HG02840 (cell line): ENCODE measurements around the gene PHKB.

Experiments
- ATAC-seq: cut with Tn5 transposase; IDR thresholded peaks from one replicate; pipeline ENCODE4 v1.9.1; 2021; ENCODE audit warnings: mild to moderate bottlenecking, moderate library complexity, moderate number of reproducible peaks; ENCODE audit not compliant: unreplicated experiment, low FRiP score

The PHKB gene

DNA sequence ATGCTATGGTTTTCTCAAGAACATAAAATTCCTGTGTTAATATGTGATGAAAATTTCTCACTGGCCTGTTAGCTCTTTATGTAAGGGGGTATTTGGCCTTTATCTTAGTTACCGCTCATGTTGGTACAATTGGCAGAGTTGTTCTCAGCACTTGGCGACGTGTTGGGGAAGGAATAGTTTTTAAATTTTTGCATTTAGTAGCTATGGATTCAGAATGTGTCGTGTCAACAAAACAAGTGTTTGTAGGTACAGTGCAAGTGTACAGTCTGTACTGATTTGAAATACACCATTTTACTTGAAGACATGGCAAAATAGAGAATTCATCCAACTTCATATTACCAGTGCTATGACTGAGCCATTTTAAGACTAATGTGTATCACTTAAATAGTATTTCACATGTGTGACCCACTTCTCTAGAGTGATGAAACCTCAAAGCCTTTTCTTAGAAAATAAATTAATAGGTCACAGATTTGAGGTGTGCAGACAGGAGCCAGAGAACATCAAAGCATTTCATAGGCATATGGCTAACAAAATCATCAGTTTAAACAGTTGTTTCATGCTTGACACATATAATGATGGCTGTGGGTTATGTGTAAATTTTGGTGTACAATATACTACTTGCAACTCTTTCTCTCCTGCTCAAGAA, 150.8 kb downstream of the PHKB start:
- ATAC-seq = no peak

DNA sequence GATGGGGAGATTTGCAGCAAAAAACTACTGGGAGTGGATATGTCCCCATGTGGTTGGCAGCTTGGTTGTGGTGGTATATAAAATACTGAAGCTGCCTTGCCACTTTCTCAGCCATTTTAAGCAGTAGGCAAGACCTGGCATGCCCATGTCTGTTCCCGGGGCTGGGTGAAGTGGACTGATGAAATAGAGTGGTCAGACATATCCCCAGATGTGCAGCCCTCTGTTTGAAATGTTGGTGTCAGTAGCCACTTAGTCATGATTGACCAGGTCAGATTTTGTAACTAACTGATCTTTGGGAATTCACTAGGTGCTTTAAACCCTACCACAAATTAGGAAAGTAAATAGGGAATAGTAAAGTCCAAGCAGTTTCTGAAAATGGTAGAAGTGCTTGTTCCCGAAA, 151.6 kb downstream of the PHKB start:
- ATAC-seq = no peak

DNA sequence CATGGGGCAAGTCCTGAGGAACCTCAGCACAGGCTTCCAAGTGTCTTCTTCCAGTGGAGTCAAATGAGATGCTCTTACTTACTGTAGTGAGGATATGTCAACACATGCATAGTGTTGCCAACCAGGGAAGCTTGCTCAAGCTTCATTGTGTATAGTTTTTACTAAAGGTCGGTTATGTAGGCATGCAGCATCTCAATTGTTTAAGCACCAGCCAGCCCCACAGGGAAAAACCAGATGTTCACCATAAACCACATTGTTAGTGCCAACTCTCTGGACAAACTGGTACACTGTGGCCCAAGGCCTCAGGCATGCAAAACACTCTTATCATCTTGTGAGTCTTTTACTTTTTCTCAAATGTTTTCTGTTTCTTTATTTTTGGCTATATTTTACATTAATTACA, 152.1 kb downstream of the PHKB start:
- no peak for ATAC-seq

DNA sequence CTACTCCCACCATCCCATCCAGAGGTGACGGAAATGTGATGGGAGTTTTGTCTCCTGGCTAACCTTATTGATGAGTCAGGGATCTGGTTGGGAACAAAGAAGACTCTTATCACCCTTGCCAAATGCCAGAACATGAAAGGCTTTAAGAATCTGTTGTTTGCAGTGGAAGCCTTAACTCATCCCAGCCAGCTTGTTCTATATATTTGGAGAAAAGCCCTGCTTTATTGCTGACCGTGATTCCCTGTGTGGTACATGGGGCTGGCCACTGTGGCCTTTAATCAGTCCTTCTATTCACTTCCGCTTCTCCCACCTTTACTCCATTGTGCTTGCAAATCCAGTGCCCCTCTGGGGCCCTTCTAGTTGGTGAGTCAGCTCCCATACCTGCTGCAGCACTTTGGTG, 156.6 kb downstream of the PHKB start:
- no peak for ATAC-seq

DNA sequence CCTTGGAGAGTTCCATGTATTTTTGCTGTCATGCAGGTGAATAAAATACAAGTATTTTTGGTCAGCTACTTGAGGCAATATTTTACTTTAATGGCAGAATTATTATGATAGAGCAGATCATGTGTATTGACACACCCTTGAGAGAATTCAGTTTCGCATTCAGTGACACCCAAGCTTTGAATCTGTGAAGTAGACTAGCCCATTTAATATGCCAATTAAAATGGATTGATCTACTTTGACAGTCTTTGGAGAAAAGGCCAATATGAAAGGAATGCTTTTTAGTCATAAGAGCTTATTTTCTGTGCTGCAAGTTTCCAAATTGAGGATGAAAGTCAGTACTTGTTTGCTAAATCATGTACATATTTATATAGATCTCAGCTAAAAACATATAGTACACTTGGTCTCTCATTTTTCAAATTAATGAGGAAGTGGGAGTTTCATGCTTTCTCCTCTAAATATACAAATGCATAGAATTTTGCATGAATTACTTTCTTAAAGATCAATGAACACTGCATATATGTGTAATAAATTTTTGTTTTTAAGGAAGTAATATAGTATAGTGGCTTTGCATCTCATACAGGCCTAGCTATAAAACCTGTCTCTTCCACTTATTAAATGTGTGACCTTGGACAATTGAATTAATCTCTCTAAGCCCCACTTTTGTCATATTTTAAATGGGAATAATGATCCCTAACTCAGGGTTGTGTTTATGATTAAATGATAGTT, 161.5 kb downstream of the PHKB start:
- no peak for ATAC-seq

DNA sequence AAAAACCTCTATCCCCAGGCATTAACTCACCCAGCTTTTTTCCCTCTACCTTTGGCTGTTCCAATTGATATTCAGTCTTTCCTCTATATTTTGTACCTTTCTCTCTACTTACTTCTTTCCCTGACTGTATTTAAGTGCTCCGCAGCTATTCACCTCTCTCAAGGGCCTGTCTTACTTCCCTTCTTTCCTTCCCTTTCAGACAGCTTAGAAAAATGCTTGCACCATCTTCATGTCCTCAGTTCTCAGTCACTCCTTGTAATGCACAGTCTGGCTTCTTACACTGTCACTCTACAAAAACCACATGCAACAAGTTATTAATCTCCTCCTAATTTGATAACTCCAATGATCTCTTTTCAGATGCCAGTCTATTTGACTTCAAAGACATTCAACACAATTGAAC, 163.4 kb downstream of the PHKB start:
- ATAC-seq = no peak

DNA sequence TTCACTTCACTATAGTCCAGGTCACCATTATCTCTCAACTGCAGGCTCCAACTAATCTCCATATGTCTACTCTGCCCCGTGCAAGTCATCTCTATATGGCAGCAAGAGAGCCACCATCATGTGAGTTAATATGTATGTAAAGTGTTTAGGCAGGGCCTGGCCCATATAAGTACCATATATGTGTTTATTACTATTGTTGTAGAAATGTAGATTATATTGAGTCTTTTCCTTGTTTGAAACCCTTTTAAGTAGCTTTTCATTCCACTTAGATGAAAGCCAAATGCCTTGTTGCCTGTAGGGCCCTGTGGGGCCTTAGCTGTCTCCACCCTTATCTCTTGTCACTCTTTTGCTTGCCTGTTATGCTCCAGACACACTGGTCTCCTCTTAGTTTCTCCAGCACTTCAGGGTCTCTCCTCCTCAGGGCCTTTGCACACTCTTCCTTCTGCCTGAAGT, 164.0 kb downstream of the PHKB start:
- no peak for ATAC-seq

DNA sequence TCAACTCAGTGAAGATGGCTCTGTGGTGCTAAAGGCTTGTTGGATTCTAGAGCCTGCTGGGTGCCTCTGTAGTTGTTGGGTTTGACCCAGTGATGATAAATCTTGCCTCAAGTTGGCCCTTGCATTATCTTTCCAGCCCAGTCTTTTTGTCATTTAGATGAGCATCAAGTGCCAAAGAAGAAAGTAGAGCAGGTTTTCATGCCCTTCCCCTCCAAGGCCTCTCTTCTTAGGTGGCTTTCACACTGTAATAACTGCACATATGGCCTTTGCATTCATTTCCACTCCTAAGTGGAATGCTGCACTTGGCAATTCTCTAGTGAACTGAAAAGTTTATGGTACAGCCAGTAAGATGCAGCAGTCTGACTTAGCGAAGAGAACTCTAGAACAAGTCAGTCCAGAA, 165.1 kb downstream of the PHKB start:
- no peak for ATAC-seq

DNA sequence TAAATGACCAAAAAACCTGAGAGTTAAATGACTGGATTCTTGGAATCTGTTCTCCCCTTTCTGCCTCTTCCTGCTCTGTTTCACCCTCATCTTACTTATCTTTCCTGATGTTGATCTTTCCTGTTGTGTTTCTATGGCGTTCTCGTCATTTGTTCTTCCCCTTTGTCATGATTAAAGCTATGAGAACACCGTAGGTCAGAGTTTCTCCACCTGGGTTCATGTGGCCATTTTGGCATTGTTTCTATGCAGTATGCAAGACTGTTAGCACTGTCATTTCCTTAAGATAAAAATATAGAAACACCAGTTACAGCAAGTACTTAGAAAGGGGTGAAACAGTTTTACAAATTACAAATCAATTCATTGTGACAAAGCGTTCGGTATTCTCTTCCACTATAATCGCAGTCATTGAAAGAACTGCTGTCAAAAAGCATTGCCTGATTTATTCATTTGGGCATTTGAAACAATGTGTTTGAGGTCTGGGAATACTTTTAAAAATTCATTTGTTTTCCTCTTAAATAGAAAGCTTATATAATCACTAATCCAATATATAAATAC, 166.0 kb downstream of the PHKB start:
- no peak for ATAC-seq

DNA sequence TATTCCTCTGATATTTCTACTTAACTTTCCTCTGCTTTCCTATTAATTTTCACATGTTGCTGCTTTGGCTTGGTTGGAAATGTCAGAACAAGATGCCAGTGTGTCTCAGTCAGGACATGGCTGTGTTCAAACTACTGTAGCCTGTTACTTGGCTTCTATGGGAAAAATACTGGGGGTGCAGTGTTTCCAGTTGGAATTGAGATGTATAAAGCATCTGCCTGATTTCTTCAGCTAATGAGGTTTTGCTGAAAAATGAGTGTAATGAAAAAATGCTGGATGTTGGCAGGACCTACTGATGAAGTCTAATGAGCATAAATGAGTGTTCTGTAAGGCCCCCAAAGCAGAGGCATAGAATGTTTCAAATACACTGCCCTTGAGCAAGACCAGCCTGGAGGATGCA, 166.6 kb downstream of the PHKB start:
- no peak for ATAC-seq

DNA sequence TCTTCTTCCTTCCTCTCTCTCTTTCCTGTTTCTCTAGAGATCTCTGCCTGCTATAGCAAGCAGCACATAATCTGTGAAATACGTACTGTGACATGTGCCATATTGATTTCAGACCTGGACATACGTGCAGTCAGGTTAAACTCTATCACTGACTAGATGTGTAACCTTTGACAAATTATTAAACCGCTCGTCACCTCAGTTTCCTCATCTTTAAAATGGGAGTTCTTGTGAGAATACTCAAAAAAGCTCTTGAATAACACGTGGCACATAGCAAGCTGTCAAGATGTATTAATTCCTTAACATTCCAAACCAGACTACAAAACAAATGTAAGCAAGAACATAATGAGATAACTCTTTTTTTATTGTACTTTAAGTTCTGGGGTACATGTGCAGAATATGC, 170.0 kb downstream of the PHKB start:
- no peak for ATAC-seq

DNA sequence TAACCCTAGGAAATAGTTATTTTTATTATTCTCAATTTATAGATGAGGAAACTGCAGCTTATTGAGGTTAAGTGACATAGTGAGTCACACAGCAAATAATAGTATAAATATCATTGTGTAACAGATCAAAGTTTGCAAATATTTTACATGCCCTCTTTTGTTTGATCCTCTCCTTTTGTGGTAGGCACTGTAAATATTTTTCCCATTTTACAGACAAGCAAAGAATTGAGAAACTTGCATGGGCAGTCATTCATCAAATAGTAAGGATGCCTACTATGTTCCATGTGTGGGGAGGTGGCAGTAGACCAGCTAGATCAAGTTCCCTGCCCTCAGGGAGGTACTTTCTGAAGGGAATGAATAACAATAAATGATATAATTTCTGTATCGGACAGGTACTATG, 173.0 kb downstream of the PHKB start:
- no peak for ATAC-seq

DNA sequence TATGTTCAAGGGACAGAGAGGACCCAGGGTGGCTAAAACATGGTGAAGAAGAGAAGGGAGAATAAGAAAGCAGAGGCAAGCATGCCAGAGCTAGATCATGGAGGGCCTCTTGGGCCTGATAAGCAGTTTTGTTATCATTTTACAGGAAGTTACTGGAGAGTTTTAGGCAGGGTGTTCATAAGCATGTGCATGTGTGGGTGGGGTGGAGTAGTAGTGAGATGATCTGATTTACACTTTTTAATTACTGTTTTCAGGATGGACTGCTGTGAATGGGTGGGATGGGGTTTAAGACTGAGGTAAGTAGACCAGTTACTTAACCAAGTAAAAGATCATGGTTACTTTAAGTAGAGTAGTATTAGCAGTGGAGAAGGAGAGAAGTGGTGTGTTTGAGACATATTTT, 173.6 kb downstream of the PHKB start:
- ATAC-seq = no peak

DNA sequence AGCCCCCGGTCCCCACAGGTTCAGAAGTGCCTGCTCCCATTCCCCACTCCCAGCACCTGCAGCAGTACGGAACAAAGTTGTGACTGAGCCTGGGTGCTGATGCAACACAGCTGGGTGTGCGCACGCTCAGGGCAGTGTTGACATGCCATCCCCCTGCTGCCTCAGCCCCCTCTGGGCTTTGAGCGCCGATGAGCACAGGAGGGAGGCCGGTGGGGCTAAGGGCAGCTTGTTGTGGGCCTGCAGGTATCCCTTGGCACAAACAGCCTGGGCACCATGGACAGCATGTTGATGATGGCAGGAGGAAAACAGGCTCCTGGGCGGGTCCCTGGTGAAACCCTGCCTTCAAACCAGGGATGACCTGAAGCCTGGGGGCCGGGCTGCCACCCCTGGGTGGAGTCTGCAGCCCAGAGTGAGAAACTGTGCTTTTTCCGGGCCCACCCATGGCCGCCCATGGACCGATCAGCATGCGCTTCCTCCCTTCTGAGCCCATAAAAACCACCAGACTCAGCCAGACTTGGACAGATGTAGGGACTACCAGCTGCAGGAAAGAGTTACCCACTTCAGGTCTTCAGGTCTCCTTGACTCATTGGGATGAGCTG, 175.5 kb downstream of the PHKB start:
- ATAC-seq = no peak

DNA sequence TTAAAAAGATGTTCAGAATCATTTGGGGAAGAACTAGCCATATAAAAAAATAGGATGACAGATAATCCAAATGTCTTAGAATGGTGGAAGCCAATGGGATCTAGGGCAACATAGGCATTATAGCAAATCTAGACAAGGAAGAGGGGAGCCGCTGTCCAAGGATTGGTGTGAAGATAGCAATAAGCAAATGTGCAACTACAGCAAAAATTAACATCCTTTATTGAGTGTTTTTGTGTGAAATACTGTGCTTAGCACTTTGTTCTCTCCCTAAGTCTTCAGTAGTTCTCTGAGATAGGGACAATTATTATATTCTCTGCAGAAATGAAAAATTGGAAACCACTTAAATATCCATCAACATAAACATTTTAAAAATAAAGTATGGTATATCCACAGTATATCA, 177.0 kb downstream of the PHKB start:
- no peak for ATAC-seq

DNA sequence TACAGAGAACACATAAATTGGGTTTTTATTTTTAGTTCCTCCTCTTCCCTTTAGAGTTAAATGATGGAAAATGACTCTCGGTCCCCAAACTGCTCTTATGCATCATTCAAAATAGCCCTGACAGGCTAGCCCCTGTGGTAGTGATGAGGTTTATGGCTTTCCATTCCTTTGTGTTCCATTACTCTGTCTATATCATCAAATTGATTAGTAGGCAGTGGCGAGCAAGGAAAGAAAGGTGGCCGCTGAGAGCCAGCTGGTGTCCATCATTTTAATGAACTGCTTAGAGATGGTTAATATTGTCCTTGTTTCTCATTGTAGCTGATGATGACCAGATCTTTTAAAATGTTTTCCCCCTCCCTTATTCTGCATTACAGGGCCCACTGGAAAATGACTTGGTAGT, 179.5 kb downstream of the PHKB start:
- ATAC-seq = no peak

DNA sequence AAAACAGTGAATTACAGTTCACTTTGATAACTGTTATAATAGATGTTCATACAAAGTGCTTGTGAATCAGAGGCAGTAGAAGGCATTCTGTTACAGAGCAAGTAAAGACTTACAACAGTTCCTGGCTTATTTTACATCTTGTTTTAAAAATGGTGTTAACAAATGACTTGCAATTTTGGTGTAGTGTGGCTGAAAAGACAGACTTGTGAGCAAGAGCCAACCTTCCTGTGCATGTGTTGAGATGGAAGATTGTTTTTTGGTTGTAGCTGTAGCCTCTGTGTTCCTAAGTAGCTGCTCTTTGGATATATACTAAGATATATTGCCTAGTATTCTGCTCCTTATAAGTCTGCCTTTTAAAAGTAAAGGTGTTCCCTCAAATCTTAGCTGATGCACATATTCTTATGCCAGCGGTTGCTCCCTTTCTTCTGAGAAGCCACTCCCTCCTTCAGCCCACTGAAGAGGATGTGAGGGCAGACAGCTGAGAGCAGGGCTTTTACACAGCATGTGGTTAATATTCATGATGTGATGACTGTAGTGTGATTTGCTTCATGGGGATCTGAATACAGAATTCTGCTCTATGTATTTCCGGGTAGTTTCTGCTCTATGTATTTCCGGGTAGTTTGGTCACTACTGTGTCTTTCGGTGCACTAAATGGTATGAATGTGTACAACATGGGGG, 182.3 kb downstream of the PHKB start:
- no peak for ATAC-seq

DNA sequence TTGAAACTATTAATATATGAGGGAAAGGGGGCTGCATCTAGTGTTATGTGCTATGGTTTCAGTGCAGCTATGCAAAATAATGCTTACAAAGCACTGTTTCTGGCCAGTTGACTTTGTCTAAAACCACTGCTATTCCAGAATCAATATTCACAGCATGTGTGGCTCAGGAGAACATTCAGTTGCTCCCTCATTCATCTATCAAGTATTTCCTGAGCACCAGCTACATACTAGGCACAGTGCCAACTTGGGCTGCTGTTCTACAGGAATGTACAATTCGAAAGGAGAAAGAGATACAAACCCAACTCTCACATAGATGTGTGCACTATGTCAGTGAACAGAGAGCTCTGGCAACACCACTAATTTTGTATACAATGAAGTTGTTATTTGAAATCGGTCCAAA, 183.0 kb downstream of the PHKB start:
- ATAC-seq = no peak

DNA sequence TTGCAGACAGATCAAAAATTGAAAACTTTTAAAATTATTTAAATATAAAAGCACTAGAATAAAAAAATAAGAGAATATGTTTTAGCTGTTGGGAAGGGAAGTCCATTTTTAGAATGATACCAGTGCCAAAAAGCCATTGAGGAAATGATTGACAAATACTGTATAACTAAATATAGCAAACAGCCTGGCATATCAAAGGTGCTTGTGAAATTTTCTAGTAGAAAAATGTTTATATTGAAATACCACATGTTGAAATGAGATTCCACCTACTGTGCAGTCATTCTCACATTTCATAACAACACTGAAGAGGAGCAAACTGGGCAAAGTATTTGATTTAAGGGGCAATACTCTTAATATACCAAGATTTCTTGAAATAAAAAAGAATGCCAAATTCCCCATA, 183.5 kb downstream of the PHKB start:
- ATAC-seq = no peak

DNA sequence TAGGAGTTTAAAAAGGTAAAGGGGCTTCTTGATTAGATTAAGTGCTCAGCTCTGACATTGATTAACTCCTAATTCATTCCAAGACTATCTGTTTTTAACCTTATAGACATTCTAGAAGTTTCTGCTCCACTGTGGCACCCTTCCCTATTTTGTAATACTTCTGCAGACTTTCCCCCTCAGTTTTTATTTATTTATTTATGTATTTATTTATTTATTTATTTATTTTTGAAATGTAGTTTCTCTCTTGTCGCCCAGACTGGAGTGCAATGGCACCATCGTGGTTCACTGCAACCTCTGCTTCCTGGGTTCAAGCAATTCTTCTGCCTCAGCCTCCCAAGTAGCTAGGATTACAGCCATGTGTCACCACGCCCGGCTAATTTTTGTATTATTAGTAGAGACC, 185.8 kb downstream of the PHKB start:
- ATAC-seq = no peak

DNA sequence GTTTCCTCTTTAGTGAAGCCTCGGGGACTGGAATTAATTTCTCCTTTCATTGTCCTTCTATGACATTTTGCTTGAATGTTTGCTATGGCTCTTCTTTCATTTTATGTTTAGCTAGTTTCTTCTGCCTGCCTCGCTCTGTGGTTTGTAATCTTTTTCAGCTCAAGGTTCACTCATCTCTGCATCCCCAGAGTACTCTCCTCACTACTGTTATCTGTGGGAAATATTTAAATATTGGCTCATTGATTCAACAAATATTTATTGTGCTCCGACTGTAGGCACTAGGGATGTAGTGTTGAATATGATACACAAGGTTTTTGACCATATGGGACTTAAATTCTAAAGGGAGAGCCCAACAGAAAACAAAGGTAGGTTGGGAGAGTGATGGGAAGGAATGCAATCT, 195.9 kb downstream of the PHKB start:
- ATAC-seq = no peak
